KMS-11 (cell line): ENCODE measurements around the gene PRLH.

ENCODE experiments used
- H2AFZ ChIP-seq: fragments of 200-600 bp; sonication (generic); 2 replicates; pipeline ENCODE4 v1.6.1; 2016; ENCODE audit warnings: antibody characterized with exemption, mixed run types, low read depth
- H3K27ac ChIP-seq: fragments of 200-600 bp; sonication (generic); 2 replicates; pipeline ENCODE4 v1.6.1; 2016; ENCODE audit warnings: mild to moderate bottlenecking, mixed run types
- H3K27me3 ChIP-seq: fragments of 200-600 bp; sonication (generic); 2 replicates; pipeline ENCODE4 v1.6.1; 2017; ENCODE audit warnings: mild to moderate bottlenecking, low read depth, mixed run types, moderate library complexity; ENCODE audit not compliant: insufficient read depth
- H3K36me3 ChIP-seq: fragments of 200-600 bp; sonication (generic); 2 replicates; pipeline ENCODE4 v1.6.1; 2017; ENCODE audit warnings: mild to moderate bottlenecking, mixed run types; ENCODE audit not compliant: insufficient read depth
- H3K4me1 ChIP-seq: fragments of 200-600 bp; sonication (generic); 2 replicates; pipeline ENCODE4 v1.6.1; 2016; ENCODE audit warnings: mild to moderate bottlenecking, low read depth, mixed run types; ENCODE audit not compliant: poor library complexity, severe bottlenecking
- H3K4me2 ChIP-seq: fragments of 200-600 bp; sonication (generic); 2 replicates; pipeline ENCODE4 v1.7.0; 2016; ENCODE audit warnings: mild to moderate bottlenecking, mixed run types
- H3K4me3 ChIP-seq: fragments of 200-600 bp; sonication (generic); IDR thresholded peaks from 2 replicates; pipeline ENCODE4 v1.6.1; 2017; ENCODE audit warnings: low read depth, low read length, mixed read lengths; ENCODE audit not compliant: insufficient read depth
- H3K79me2 ChIP-seq: fragments of 200-600 bp; sonication (generic); 2 replicates; pipeline ENCODE4 v1.6.1; 2016; ENCODE audit warnings: low read depth, mixed run types; ENCODE audit not compliant: insufficient read depth
- H3K9ac ChIP-seq: fragments of 200-600 bp; sonication (generic); 2 replicates; pipeline ENCODE4 v1.6.1; 2016; ENCODE audit warnings: mild to moderate bottlenecking, mixed run types
- H4K20me1 ChIP-seq: fragments of 200-600 bp; sonication (generic); 2 replicates; pipeline ENCODE4 v1.6.1; 2016; ENCODE audit warnings: mild to moderate bottlenecking, mixed run types; ENCODE audit not compliant: insufficient read depth
- TF ChIP-seq, protein P1 (sequence below): fragments of 200-600 bp; sonication (generic); conservative IDR thresholded peaks from 2 replicates; pipeline ENCODE4 v1.6.1; 2017; ENCODE audit warnings: low read depth, mild to moderate bottlenecking, antibody characterized with exemption, low read length, moderate library complexity, mixed read lengths

Gene PRLH

DNA sequence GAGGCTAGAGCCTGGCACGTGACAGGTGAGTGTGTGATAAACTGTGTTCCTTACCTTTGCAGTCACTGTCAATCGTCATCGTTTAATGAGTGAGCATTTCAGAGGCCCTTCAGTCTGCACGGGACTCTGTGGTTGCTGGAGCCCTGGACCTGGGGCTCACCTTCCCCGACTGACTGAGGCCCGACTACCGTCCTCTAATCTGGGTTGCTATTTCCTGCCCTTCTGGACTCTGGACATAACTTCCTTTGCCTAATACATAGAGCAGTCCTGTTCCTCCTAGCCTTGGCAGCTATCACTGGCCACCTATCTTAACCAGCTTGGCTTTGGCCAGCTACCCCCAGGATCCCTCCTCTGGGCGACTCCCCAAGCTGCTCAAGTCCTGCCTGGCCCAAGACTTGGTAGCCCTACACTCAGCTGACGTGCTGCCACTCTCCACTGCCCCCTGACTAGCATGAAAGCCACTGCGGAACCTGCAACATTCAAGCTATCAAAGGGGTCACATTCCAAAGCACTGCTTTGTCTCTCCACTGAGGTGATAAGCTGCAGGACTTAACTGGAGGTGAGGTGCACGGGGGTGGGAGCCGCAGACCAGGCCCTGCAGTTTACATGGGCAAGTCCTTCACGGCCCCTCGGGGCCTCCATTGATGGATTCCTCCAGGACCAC is 35.2 kb downstream of the PRLH start:
- Histone ChIP-seq H3K36me3 (no peaks in the 10 kb centered on the region), H3K27ac (no peak overlapping the region), H3K27me3 (no peaks in the 10 kb centered on the region), H2AFZ (no peak overlapping the region), H3K4me2 (no peak overlapping the region), H3K9ac (no peak overlapping the region), H3K79me2 (no peaks in the 10 kb centered on the region), H4K20me1 (no peaks in the 10 kb centered on the region), H3K4me3 (no peak overlapping the region), H3K4me1 (no peaks in the 10 kb centered on the region)
- TF ChIP-seq, protein P1, sequence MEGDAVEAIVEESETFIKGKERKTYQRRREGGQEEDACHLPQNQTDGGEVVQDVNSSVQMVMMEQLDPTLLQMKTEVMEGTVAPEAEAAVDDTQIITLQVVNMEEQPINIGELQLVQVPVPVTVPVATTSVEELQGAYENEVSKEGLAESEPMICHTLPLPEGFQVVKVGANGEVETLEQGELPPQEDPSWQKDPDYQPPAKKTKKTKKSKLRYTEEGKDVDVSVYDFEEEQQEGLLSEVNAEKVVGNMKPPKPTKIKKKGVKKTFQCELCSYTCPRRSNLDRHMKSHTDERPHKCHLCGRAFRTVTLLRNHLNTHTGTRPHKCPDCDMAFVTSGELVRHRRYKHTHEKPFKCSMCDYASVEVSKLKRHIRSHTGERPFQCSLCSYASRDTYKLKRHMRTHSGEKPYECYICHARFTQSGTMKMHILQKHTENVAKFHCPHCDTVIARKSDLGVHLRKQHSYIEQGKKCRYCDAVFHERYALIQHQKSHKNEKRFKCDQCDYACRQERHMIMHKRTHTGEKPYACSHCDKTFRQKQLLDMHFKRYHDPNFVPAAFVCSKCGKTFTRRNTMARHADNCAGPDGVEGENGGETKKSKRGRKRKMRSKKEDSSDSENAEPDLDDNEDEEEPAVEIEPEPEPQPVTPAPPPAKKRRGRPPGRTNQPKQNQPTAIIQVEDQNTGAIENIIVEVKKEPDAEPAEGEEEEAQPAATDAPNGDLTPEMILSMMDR: no peak

DNA sequence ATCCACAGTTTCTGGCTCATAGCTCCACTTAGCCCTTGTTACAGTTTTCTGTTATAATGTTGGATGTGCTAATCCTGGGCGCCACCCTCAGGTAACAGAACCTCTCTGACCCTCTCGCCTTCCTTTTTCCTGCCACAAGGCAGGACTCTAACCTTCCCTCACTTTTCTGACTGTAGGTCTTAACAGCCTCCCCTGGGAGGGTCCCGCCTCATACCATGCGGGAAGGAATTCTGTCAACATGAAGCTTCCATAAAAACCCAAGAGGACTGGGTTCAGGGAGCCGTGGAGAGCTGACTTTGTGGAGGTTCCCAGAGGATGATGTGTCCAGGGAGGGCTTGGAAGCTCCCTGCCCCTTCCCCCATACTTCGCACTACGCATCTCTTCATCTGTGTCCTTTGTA is 36.0 kb downstream of the PRLH start:
- Histone ChIP-seq H3K4me2 (no peak overlapping the region), H3K27me3 (no peaks in the 10 kb centered on the region), H2AFZ (no peak overlapping the region), H3K4me3 (no peak overlapping the region), H3K4me1 (no peaks in the 10 kb centered on the region), H3K27ac (no peak overlapping the region), H3K36me3 (no peaks in the 10 kb centered on the region), H4K20me1 (no peaks in the 10 kb centered on the region), H3K79me2 (no peaks in the 10 kb centered on the region), H3K9ac (no peak overlapping the region)
- TF ChIP-seq, protein P1: no peak

DNA sequence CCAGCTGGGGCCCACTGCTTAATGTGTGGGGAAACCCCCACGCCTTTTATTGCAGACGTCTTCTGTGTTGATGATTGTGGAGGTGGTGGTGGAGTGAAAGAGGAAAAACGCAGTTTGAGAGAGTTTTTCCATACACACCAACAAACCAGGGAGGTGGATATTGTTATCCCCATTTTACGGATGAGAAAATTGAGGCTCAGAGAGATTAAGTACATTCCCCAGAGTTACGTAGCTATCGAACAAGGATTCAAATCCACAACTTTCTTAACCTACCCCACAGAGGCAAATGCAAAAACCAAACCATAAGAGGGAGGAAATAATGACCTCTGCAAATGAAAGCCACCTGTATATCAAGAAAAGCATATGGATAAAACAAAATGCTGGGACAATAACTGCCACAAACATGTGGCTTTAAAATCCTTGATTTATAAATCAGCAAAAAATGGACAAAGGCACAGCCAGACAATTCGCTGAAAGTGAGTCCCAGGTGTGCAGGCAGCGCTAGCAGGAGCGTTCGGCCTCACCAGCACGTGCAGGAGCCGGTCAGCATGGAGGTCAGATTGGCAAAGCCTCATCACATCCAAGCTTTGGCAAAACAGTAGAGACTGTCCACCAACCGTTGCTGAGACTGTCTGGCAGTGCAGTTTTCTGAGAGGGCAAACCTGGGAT is 36.8 kb downstream of the PRLH start:
- Histone ChIP-seq H4K20me1 (no peaks in the 10 kb centered on the region), H3K79me2 (no peaks in the 10 kb centered on the region), H3K36me3 (no peaks in the 10 kb centered on the region), H3K4me2 (no peak overlapping the region), H3K4me1 (no peaks in the 10 kb centered on the region), H3K27ac (no peak overlapping the region), H2AFZ (no peak overlapping the region), H3K9ac (no peak overlapping the region), H3K27me3 (no peaks in the 10 kb centered on the region), H3K4me3 (no peak overlapping the region)
- TF ChIP-seq, protein P1: no peak

DNA sequence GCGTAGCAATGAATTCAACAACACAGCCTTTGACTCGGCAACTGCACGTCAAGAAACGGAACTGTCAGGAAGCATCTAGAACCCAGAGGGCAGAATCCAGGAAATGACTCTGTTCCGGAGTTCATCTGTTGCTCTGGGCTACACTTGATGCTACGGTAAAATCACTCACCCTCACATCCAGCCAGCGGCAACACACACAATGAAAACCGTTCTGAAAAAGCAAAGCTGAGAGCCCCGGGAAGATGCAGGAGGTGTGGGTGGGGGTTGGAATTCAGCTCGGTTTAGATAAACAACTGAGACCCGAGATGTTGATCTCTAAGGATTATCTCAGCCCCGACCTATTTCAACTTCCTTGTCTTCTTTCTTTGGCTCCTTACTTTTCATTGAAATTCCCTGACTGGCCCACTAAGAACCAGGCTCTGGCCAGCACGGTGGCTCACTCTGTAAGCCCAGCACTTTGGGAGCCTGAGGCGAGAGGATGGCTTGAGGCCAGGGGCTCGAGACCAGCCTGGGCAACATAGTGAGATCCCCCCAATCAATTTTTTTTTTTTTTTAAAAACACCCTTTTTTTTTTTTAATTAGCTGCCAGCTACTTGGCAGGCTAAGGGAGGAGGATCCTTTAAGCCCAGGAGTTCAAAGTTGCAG is 37.5 kb downstream of the PRLH start:
- Histone ChIP-seq H3K9ac (no peak overlapping the region), H3K27me3 (no peaks in the 10 kb centered on the region), H3K79me2 (no peaks in the 10 kb centered on the region), H3K4me2 (no peak overlapping the region), H2AFZ (no peak overlapping the region), H3K4me1 (no peaks in the 10 kb centered on the region), H3K36me3 (no peaks in the 10 kb centered on the region), H3K4me3 (no peak overlapping the region), H4K20me1 (no peaks in the 10 kb centered on the region), H3K27ac (no peak overlapping the region)
- TF ChIP-seq, protein P1: no peak
